NCI-H526 (cell line): ENCODE measurements around the gene ACRBP.

Experiments used
- DNase-seq, 2 experiments: peaks; one replicate each; lab custom pipeline; 2025; lab: John Stamatoyannopoulos, UW

ACRBP gene

DNA sequence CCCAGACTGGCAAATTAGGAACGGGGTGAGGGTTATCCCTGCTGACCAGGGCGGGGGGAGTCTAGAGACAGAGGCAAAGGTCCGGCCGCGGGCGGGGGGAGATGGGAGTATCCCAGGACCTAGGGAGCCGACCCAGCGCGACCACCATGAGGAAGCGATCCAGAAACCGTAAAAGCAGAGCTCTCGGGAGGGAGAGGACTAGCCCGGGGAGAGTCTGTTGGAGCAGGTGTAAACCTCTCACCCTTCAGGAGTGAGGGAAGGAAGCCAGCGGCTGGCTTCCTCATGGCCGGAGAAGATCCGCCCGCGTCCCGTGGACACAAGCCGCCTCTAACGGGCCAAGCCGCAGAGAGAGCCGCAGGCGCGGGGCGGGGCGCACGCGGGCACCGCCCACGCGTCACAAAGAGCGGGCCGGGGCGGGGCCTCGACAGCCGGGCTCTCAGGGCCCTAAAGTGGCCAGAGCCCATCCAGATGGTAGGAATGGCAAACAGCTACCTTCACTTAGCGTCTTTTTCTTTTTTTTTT, at the start of gene ACRBP:
Gene ACRBP, minus strand, starts transcription at position 350 of the 522 bp plus-strand sequence. Its CDS starts 66 bp downstream, at position 284.
- DNase-seq: peak in 1 of 2 experiments; percentile 84

DNA sequence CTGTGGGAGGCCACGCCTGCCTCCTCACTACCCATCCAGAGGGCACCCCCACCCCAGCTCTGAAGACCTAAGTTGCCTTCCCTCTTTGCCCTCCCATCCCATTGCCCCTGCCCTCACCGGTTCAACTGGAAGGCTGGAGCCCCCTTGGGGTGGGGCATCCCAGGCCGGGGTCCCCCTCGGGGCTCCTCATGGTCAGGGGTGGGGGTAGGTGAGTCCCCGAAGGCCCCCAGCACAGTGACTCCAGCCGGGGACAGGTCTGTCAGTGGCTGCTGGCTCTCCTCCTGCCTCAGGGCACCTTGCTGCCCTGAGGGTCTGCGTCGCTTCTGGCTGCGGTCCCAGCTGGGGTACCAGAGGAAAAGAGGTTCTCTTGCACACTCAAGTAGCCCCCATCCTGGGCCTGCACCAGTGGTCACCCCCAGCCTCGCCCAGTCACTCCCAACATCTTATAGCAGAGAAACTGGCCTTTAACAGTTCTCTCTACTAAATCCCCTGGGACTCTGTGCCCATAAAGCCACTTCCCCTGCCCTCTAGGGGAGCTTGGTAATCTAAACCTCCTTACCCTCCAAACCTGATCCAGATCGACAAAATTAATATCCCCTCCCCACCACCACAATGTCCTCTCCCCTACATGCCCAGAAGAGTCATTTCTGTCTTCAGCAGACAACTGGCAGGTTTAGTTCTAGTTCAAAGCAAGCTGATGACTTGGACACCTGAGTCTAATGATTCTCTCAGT, 48.2 kb upstream of the ACRBP start:
- no peak for DNase-seq

DNA sequence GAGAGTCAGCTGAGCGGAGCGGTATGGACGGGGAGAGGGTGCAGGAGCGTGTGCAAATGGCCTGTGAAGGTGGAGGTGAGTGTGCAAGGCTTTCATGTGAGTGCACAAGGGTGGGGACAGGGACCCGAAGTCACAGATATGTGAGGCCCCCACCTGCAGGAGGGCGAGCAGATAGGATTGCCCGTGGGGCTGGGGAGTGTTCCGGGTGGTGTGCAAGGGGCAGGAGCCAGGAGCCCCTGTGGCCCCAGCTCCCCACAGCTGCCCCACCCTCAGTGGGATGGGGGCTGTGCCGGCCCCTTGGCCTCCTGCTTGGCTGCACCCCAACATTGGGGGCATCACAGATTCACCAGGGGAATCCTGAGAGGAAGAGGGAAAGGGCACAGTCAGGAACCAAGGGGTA, 47.5 kb upstream of the ACRBP start:
- no peak for DNase-seq

DNA sequence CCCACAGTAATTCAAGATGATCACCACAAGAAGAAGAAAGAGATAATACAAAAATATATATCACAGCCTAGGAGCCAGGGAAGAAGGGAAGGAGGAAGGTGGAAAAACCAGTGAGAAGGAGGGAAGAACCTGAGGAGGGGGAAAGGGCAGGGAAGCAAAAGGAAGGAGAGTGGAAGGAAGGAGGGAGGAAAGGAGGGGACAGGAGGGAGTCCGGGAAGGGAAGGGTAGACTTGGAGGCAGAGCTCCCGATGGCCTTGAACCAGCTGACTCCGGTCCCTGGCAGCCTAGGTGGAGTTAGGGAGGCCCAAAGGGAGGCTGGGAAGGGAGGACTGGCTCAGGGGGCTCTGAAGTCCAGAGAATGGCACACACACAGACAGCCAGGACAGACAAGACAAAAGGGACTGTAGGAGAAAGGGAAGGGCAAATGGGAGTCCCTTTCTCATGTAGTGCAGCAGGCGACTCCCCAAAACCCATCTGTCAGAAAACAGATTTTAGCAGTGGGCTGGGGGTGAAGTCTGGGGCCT, 46.7 kb upstream of the ACRBP start:
- no peak for DNase-seq

DNA sequence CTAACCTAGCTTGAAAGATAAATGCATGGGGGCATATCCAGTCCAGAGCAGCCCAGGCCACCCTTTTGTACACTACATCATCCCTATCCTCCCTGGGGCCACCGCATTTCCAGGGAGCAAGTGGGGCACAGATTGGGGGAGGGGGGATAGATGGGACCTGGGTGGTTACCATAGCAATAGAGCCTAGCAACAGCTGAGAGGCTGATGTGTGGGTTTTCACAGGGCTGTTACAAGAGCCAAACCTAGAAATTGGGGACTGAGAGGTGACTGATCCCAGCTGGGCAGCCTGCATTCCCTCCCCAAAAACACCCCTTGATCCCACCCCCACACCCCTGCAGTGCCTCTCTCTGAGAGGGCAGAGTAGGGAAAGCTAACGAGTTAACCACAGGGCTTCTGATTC, 45.7 kb upstream of the ACRBP start:
- DNase-seq: no peak

DNA sequence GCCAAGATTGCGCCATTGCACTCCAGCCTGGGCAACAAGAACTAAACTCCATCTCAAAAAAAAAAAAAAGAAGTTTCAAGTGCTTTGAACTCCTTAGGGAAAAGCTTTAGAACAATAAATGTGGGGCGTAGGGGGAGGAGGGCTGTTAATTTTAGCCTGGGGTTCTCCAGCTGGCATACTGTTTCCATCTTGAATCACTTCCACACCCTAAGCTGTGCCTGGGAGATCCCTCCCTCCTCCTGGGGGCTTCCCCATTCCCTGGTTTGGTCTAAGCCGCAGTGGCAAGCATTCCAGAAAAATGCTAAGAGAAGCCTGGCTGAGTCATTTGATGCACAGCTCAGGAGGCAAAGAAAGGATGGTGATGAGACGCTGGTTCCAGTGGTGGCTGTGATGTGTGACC, 44.2 kb upstream of the ACRBP start:
- DNase-seq: no peak

DNA sequence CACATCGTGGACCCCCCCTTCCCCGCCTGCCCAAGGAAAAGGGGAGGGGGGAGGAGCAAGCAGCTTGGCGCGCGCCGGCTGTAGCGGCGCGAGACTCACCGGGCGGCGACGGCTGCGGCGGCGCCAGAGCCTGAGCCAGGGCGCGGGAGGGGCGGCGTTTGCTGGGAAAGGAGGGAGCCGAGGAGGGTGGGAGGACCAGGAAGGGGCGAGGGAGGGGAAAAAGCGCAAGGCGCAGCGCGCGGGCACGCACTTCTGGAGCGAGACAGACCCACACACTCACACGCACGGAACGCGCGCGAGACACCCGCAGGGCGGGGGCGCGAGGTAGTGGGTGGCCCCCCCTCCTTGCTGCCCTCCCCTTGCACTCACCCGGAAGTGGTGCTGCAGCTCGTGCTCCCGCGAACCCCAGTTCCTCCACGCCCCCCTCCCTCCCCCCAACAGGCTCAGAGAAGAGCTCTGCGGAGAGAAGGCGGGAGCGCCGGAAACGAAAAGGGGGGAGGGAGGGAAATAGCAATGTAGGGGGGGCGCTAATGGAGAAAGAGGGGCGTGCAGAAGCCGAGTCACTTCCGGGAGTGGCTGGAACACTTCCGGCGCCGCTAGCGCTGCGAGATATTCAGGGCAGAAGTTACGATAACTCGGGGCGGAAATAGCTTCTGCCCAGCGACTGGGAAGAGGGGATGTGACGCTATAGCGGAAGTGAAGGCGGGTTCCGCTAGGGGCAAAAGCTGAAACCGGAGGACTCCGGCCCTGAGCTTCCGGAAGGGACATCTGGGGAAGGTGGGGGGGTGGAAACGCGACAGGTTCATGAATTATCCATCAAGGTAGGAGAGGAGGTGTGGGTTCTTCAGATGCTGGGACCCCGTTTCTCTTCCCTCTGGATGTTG, 42.0 kb upstream of the ACRBP start, which contains the start of gene ZNF384:
Gene ZNF384, minus strand, starts transcription at position 377 of the 884 bp plus-strand sequence. CDS start 9,855 bp downstream, outside the sequence.
- peak; percentile 98 to 99 for DNase-seq

DNA sequence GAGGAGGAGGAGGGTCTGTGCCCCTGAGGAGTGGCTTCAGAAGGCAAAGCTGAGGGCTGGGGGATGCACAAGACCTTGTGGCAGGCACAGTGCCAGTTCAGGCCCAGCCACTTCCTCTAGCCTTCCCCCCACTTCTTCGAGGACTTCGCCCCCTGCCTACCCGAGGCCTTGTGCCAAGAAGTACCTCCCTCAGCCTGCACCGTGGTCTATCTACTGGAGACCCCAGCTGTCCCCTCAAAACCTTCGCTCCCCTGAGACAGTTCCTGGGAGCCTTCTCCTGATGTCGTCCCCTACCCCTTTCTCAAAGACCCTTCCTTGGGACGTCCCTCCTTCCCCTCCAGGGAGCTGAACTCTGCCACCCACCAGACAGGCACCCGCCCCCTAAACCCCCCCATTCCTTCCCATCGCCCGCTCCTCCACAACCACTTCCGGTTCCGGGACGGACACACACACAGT, 41.3 kb upstream of the ACRBP start:
- DNase-seq: peak in 1 of 2 experiments; percentile 77

DNA sequence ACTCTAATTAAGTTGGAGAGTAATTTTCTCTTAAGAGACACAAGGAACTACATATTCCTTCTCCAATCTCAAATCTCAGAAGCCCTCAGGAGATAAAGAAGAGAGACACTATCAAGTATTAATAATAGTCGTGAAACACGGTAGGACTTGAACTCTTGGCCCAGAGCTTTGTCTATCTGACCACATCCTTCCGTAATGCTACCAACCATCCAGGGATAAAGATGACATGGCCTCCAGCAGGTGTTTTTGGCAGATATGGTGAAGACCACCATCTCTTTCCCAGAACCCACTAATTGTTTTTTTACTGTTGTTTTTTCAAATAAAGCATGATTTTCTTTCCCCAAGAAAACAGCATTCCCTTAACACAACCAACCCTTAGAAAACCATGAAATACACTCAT, 38.6 kb upstream of the ACRBP start:
- DNase-seq: no peak

DNA sequence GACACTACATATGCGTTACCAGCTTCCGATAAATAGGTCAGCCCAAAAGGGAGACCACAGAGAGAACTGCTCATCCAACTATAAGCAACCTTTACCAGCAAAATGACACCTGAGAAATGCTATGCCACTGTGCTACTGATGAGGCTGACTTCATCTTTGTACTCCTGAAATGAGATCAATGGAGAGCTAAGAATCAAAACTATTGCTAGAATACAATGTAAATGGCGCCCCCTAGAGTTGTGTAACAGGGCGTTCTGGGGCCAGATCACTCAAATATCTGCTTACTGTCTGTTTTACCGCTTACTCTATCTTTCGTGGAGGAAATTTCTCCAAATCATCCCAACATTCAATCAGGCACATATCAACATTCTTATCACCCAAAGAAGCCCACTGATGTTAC, 37.4 kb upstream of the ACRBP start:
- peak; percentile 20 to 55 for DNase-seq

DNA sequence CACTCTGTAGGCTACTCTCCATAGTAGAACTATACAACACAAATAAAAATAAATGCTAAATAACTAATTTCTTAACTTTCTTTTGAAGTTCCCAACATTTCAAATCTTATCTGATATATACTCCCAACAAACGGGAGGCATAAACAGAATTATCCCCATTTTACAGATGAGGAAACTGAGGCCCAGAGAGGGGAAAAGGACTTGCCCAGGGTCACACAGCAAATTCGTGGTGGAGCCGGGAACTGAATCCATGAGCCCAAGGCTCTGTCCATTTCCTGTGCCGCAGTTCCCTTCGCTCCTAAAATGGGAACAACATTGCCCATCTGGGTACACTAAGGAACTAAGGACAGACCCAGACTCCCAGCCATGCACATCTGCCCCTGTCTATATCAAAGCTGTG, 29.7 kb upstream of the ACRBP start:
- no peak for DNase-seq

DNA sequence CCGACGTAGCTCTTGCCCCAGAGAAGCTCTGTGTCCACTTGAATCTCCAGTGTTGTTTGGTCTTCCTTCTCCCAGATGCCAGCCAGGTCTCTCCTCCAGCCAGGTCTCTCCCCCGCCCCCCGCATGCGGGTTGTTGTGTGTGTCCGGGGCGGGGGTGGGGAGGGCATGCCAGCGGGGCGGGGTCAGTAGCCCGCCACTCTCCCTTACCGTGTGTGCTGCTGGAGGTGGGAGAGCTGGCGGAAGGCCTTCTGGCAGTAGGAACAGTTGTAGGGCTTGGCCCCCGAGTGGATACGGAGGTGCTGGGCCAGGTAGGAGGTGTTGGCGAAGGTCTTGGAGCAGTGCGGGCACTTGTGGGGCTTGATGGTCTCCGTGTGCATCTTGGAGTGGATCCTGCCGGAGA, 24.9 kb upstream of the ACRBP start:
- no peak for DNase-seq

DNA sequence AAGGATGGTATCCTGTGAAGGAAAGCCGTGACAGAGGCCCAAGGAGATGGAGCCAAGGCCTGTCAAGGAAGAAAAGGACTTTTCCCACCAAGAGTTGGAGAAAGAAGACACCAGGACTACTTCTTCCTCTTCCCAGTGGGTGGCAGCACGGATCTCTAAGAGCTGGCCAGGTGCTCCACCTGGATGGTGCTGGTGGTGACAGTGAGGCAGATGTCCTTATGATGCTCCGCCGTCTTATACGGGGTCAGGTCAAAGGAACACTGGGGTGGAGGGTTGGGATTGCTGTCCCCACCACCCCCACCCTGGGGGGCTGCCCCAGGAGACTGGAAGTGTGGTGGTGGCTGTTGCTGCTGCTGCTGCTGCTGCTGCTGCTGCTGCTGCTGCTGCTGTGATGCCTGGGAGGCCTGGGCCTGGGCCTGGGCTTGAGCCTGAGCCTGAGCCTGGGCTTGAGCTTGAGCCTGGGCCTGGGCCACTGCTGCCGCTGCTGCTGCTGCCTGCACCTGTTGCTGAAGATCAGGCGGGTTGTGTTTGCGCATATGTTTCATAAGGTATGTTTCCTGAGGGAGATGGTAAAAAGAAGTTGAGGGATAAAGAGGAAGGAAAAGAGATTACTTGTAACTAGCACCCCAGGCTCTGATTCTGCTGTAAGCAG, 20.5 kb upstream of the ACRBP start:
- peak in 1 of 2 experiments; percentile 54 for DNase-seq

DNA sequence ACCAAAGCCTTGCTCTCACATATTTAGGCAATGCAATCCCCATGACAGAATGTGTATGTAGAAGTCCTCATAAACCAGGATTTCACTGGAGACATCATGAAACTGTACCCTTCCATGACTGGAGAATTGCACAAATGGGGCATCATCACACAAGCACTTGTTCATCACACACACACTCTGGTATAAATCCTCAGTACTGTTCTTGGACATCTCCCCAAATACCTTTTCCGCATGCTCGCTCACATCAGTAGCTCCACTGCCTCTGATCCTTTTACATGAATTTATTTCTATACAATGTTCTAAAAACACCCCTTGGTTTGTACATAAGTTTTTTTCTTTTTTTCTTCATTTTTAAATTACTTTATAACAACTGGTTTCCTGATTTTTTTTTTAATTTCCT, 19.0 kb upstream of the ACRBP start:
- no peak for DNase-seq

DNA sequence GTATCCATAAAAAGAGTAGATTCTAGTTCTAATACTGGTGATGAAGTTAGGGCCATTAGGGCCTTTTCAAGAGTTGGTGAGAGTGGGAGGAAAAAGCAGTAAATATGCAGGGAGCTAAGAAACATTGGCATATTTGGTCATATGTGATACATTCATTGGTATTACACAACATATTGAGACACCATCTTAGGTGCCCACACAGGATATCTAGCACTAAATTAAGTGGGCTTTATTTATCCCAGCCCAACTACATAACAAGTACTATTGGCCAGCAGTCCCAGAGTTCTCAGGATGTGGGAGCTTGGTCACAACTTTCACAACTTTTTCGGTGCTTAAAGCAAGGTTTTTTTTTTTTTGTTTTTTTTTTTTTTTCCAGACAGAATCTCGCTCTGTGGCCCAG, 17.7 kb upstream of the ACRBP start:
- DNase-seq: no peak

DNA sequence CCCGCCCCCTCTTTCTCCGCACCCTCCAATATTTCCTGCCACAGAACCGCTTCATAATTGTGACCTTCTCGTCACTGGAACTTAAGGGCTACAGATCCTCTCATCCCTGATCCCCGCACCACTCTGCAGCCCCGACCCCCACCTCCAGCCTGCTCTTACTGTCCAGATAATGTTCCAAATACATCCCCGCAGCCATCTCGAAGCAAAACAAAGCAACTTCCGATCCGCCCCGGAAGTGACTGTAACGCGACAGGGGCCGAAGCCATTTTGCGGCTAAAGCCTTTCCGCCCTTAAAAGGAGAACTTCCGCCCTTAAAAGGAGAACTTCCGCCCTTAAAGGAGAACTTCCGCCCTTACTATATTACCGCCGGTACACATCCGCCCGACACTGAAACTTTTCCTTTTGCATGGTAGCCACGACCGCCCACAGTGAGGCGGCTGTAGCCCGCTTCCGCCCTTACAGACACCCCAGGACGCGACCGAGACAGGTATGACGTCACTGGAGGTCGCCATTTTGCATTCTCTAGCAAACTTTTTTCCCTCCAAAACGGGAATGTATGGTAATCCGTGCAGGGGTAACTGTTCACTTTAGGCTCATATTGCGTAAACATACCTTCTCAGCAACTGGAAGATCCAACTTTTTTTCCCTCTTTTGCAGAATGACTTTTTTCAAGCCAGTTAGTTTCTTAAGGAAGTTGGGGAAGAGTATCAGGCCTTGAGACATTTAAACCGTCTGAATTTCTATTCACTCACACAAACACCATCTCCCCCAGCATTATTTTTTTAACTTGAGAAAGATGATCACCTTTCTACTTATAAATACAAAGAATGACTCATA, 15.9 kb upstream of the ACRBP start, which contains the start of gene ING4:
Gene ING4, minus strand, starts transcription at position 214 of the 837 bp plus-strand sequence. Its CDS starts 18 bp downstream, at position 196.
- DNase-seq: peak; percentile 99

DNA sequence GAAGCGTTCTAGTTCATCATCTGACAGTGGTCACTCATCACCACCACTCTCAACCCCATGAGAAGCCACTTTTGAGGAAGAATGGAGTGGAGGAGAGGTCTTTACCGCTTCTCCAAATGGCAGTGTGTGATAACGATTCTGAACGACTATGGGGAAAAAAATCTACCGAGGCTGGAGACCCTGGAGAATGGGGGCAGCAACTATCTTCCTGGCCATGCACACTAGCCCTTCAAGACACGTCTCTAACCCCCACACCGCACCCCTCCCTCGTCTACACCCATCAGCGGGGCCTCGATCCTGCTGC, 15.3 kb upstream of the ACRBP start:
- DNase-seq: no peak

DNA sequence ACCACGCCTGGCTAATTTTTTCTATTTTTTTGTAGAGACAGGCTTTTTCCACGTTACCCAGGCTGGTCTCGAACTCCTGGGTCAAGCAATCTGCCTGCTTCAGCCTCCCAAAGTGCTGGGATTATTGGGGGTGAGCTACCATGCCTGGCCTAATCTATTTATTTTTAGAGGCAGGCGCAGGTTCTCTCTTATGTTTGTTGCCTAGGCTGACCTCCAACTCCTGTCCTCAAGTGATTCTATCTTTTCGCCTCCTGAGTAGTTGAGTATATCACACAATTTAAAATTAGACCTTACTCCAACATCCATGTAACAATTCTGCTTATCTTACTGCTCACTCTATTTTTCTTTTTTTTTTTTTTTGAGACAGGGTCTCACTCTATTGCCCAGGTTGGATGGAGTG, 6.8 kb upstream of the ACRBP start:
- DNase-seq: no peak

DNA sequence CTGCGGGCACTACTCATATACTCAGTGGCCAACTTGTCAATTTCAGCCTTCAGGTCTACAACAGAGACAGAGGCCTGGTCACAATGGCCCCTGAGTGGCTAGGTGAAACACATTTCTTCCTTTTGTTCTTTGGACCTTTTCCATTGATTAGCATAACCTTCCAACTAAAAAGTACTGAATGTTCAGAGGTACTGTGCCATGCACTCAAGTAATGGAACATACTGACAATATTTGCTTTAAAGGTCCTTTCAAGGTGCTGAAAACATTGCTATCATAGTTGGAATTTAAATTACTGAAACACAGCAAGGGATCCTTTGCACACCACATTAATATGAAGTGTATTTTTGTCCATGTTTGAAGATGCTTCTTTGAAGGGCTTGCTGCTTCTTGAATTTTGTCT, 6.1 kb upstream of the ACRBP start:
- DNase-seq: no peak

DNA sequence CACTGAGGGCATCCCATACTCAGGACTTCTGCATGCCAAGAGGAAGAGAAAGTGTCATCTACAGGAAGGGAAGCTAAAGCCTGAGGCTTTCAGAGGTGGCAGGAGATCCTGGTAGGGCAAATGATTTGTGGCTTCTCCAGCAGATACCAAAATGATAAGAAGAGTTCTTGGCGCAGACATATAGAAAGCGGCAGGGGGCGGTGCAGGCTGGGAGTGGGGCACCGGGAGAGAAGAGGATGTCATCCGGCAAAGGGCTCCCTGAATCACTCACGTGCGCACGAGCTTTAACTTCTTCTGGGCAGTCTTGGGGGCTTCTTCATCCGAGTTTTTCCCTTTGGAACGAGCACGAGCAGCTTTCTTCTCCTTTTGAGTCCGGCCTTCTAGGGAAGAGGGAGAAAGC, 5.2 kb upstream of the ACRBP start:
- DNase-seq: no peak

DNA sequence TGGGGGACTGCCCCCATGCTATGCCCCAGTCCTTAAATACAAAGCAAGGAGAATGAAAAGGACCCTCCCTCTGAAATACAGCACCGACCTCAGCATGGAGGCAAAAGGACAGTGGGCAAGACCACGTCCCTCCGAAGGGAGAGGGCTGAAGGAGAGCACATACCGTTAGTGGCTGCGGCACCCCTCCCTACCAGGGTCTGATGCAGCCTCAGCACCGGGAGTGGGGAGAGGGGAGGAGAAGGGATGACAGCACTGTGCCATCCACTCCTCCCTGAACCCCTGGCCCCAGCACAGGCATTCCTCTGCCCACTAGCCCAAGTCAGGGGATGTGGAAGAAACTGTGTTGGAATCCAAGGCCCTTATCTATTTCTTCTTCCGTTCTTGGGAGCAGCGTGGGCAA, 3.6 kb upstream of the ACRBP start:
- no peak for DNase-seq
